ENCODE data around the gene ARHGAP45.

Gene ARHGAP45

DNA sequence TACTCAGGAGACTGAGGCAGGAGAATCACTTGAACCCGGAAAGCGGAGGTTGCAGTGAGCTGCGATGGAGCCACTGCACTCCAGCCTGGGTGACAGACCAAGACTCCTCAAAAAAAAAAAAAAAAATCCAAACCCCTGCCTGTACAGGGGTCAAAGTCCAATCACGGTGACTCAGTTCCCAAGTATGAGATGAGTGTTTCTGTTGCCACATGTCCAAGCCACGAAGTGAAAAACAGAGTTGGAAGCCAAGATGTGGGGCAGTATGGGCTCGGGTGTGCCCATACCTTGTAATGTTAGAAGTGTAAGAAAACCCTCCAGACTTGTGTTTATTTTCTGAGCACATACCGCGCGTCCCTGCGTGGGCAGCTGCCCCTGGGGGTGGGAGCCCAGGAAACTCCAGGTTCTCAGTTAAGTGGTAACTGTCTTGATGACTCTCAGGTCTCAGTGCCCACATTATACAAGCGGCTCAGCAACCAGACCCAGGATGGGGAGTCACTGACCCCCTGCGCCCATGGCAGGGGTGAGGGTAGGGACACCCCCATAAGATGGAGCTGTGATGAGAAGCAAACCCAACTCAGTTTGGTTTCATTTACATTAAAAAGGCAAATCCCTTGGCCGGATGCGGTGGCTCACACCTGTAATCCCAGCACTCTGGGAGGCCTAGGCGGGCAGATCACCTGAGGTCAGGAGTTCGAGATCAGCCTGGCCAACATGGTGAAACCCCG, 35.6 kb downstream of the ARHGAP45 start:
- H2AFZ ChIP-seq (ENCODE audit: low read depth, low read length), result no peak overlapping the region
- H3K14ac ChIP-seq (ENCODE audit: low read length in 2 of 2), result peak overlapping the region in 1 of 2 experiments; percentile 57
- no peak overlapping the region for H2BK120ac ChIP-seq (ENCODE audit: low read depth, low read length)
- peak overlapping the region; percentile 93 for H2BK5ac ChIP-seq (ENCODE audit: low read depth, low read length, poor library complexity, severe bottlenecking)
- H3K4me1 ChIP-seq (ENCODE audit: control insufficient read depth, insufficient read depth, low read depth, low read length), result peaks cover 40% of the 10 kb centered on the region
- H3K4me2 ChIP-seq (ENCODE audit: low read length, poor library complexity, severe bottlenecking), result peak overlapping the region; percentile 28
- peak; percentile 99 for DNase-seq
- H3K4ac ChIP-seq (ENCODE audit: low read depth in 1 of 2, low read length in 2 of 2), result peak overlapping the region; percentile 77 to 82
- peaks cover 3% of the 10 kb centered on the region for H3K79me1 ChIP-seq (replicated peaks; ENCODE audit: low read length, poor library complexity, severe bottlenecking)
- peak overlapping the region in 1 of 2 experiments; percentile 60 for H3K4me3 ChIP-seq (ENCODE audit: insufficient read depth in 1 of 2, low read depth in 1 of 2, low read length in 2 of 2)
- H3K9me3 ChIP-seq (ENCODE audit: control insufficient read depth, low read length), result peaks cover 3% of the 10 kb centered on the region
- H2BK15ac ChIP-seq (ENCODE audit: low read depth, poor library complexity, severe bottlenecking), result peak overlapping the region; percentile 49
- H3K23ac ChIP-seq (ENCODE audit: low read length in 2 of 2), result peak overlapping the region in 1 of 2 experiments; percentile 74
- peak overlapping the region; percentile 89 for H3K9ac ChIP-seq (ENCODE audit: low read length)
- peaks cover 15 to 27% of the 10 kb centered on the region in 2 experiments for H3K36me3 ChIP-seq (ENCODE audit: control insufficient read depth in 1 of 2, insufficient read depth in 2 of 2, low read depth in 1 of 2, low read length in 2 of 2)
- H3K27me3 ChIP-seq (ENCODE audit: control insufficient read depth in 1 of 2, insufficient read depth in 1 of 2, low read length in 2 of 2), result no peaks in the 10 kb centered on the region
- H2BK12ac ChIP-seq (ENCODE audit: low read length in 2 of 2), result peak overlapping the region; percentile 90 to 96
- 31% methylated on average over 15 of the region's 17 CpGs for WGBS
- H2AK5ac ChIP-seq (ENCODE audit: low read length, severe bottlenecking), result peak overlapping the region; percentile 94
- peak overlapping the region; percentile 93 to 94 for H3K18ac ChIP-seq (ENCODE audit: low read depth in 1 of 2, low read length in 2 of 2)
- H4K91ac ChIP-seq (ENCODE audit: low read length), result peak overlapping the region; percentile 70
- H3K27ac ChIP-seq (ENCODE audit: low read length, poor library complexity, severe bottlenecking), result peak overlapping the region; percentile 99
- H4K8ac ChIP-seq (ENCODE audit: low read length), result peak overlapping the region; percentile 52

DNA sequence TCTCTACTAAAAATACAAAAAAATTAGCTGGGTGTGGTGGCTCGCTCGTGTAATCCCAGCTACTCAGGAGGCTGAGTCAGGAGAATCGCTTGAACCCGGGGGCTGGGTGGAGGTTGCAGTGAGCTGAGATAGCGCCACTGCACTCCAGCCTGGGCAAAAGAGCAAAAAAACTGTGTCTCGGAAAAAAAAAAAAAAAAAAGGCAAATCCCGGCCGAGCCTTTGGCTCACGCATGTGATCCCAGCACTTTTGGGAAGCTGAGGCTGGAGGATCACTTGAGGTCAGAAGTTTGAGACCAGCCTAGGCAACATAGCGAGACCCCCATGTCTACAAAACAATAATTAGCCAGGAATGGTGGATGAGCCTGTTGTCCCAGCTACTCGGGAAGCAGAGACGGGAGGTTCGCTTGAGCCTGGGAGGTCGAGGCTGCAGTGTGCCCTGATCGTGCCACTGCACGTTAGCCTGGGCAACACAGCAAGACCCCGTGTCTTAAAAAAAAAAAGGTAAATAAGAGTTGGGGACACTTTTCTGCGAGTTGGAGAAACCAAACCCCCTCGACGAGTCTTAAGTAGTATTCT, 36.3 kb downstream of the ARHGAP45 start:
- H3K14ac ChIP-seq (ENCODE audit: low read length in 2 of 2), result no peak overlapping the region
- 61% methylated on average over 19 of the region's 20 CpGs for WGBS
- H2BK15ac ChIP-seq (ENCODE audit: low read depth, poor library complexity, severe bottlenecking), result no peak overlapping the region
- H2BK12ac ChIP-seq (ENCODE audit: low read length in 2 of 2), result peak overlapping the region; percentile 29 to 96
- DNase-seq, result peak; percentile 35
- peak overlapping the region in 1 of 2 experiments; percentile 64 for H3K4me3 ChIP-seq (ENCODE audit: insufficient read depth in 1 of 2, low read depth in 1 of 2, low read length in 2 of 2)
- peaks cover 40% of the 10 kb centered on the region for H3K4me1 ChIP-seq (ENCODE audit: control insufficient read depth, insufficient read depth, low read depth, low read length)
- H2BK120ac ChIP-seq (ENCODE audit: low read depth, low read length), result peak overlapping the region; percentile 68
- H4K91ac ChIP-seq (ENCODE audit: low read length), result peak overlapping the region; percentile 90
- H3K79me1 ChIP-seq (replicated peaks; ENCODE audit: low read length, poor library complexity, severe bottlenecking), result peaks cover 3% of the 10 kb centered on the region
- H3K9ac ChIP-seq (ENCODE audit: low read length), result peak overlapping the region; percentile 89
- no peak overlapping the region for H2AFZ ChIP-seq (ENCODE audit: low read depth, low read length)
- H2AK5ac ChIP-seq (ENCODE audit: low read length, severe bottlenecking), result peak overlapping the region; percentile 91
- peak overlapping the region; percentile 99 for H3K27ac ChIP-seq (ENCODE audit: low read length, poor library complexity, severe bottlenecking)
- peak overlapping the region; percentile 71 to 91 for H3K4ac ChIP-seq (ENCODE audit: low read depth in 1 of 2, low read length in 2 of 2)
- H4K8ac ChIP-seq (ENCODE audit: low read length), result peak overlapping the region; percentile 69
- H3K36me3 ChIP-seq (ENCODE audit: control insufficient read depth in 1 of 2, insufficient read depth in 2 of 2, low read depth in 1 of 2, low read length in 2 of 2), result peaks cover 15 to 34% of the 10 kb centered on the region in 2 experiments
- H3K23ac ChIP-seq (ENCODE audit: low read length in 2 of 2), result peak overlapping the region in 1 of 2 experiments; percentile 91
- H3K9me3 ChIP-seq (ENCODE audit: control insufficient read depth, low read length), result peaks cover 3% of the 10 kb centered on the region
- H2BK5ac ChIP-seq (ENCODE audit: low read depth, low read length, poor library complexity, severe bottlenecking), result peak overlapping the region; percentile 67
- peak overlapping the region; percentile 56 for H3K4me2 ChIP-seq (ENCODE audit: low read length, poor library complexity, severe bottlenecking)
- H3K27me3 ChIP-seq (ENCODE audit: control insufficient read depth in 1 of 2, insufficient read depth in 1 of 2, low read length in 2 of 2), result no peaks in the 10 kb centered on the region
- peak overlapping the region; percentile 94 to 95 for H3K18ac ChIP-seq (ENCODE audit: low read depth in 1 of 2, low read length in 2 of 2)

DNA sequence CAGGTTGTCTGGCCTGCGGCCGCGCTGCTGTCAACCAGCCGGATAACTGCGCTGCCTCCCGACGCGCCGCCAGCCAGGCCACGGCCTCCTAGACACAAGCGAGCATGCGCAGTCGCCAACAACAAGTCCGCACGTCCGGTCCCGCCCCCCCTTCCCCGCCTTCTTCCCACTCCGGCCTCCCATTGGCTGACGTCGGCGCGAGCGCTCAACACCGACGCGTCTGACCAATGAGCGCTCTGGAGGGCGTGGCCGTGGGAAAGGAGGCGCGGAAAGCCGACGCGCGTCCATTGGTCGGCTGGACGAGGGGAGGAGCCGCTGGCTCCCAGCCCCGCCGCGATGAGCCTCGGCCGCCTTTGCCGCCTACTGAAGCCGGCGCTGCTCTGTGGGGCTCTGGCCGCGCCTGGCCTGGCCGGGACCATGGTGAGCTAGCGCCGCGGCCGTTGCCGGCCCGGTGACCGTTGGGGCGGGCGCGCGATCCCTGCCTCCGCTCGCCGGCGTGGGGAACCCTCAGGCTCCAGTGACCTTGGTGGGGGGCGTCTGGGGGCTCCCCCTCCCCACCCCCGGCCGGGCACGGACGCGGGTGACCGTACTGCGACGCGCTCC, 36.8 kb downstream of the ARHGAP45 start, which contains the start of gene GPX4:
GPX4 (plus strand) TSS at position 287 of the 603 bp plus-strand sequence; CDS start at position 337, 50 bp downstream.
- peak within 1 kb of the TSS; percentile 82 to 83 for H3K4me3 ChIP-seq (ENCODE audit: insufficient read depth in 1 of 2, low read depth in 1 of 2, low read length in 2 of 2)
- H2BK120ac ChIP-seq (ENCODE audit: low read depth, low read length), result peak within 1 kb of the TSS; percentile 99
- peak; percentile 99 for DNase-seq
- peaks cover 40% of the 10 kb centered on the region for H3K4me1 ChIP-seq (ENCODE audit: control insufficient read depth, insufficient read depth, low read depth, low read length)
- H4K91ac ChIP-seq (ENCODE audit: low read length), result peak within 1 kb of the TSS; percentile 99
- H2BK12ac ChIP-seq (ENCODE audit: low read length in 2 of 2), result peak within 1 kb of the TSS; percentile 90 to 96
- no peaks in the 10 kb centered on the region for H3K27me3 ChIP-seq (ENCODE audit: control insufficient read depth in 1 of 2, insufficient read depth in 1 of 2, low read length in 2 of 2)
- peak within 1 kb of the TSS; percentile 99 for H3K27ac ChIP-seq (ENCODE audit: low read length, poor library complexity, severe bottlenecking)
- peak within 1 kb of the TSS; percentile 93 for H2BK15ac ChIP-seq (ENCODE audit: low read depth, poor library complexity, severe bottlenecking)
- H3K9me3 ChIP-seq (ENCODE audit: control insufficient read depth, low read length), result peaks cover 3% of the 10 kb centered on the region
- peaks cover 5% of the 10 kb centered on the region for H3K79me1 ChIP-seq (replicated peaks; ENCODE audit: low read length, poor library complexity, severe bottlenecking)
- H2AK5ac ChIP-seq (ENCODE audit: low read length, severe bottlenecking), result peak within 1 kb of the TSS; percentile 94
- H4K8ac ChIP-seq (ENCODE audit: low read length), result peak within 1 kb of the TSS; percentile 85
- H2AFZ ChIP-seq (ENCODE audit: low read depth, low read length), result no peak within 1 kb of the TSS
- H3K4me2 ChIP-seq (ENCODE audit: low read length, poor library complexity, severe bottlenecking), result peak within 1 kb of the TSS; percentile 67
- WGBS, result under 1% methylated on average over 50 of the region's 75 CpGs
- H3K18ac ChIP-seq (ENCODE audit: low read depth in 1 of 2, low read length in 2 of 2), result peak within 1 kb of the TSS; percentile 94 to 95
- peak within 1 kb of the TSS; percentile 93 for H2BK5ac ChIP-seq (ENCODE audit: low read depth, low read length, poor library complexity, severe bottlenecking)
- H3K23ac ChIP-seq (ENCODE audit: low read length in 2 of 2), result peak within 1 kb of the TSS in 1 of 2 experiments; percentile 91
- peak within 1 kb of the TSS; percentile 57 to 78 for H3K14ac ChIP-seq (ENCODE audit: low read length in 2 of 2)
- H3K36me3 ChIP-seq (ENCODE audit: control insufficient read depth in 1 of 2, insufficient read depth in 2 of 2, low read depth in 1 of 2, low read length in 2 of 2), result peaks cover 18 to 39% of the 10 kb centered on the region in 2 experiments
- peak within 1 kb of the TSS; percentile 89 for H3K9ac ChIP-seq (ENCODE audit: low read length)
- peak within 1 kb of the TSS; percentile 98 for H3K4ac ChIP-seq (ENCODE audit: low read depth in 1 of 2, low read length in 2 of 2)

Data from mesenchymal stem cell (in vitro differentiated cells and primary cell).